SK-N-SH (cell line): ENCODE measurements around the gene ZNF474.

Source experiments
- EP300 ChIP-seq, 2 experiments: IDR thresholded peaks; 2 replicates each; pipeline versions ENCODE4 v1.4.0 to v1.6.1; 2012; ENCODE audit warnings: borderline replicate concordance in 1 of 2, low read depth in 1 of 2, low read length in 1 of 2
- EZH2phosphoT487 ChIP-seq: fragments of 200-600 bp; sonication (generic); IDR thresholded peaks from 2 replicates; pipeline ENCODE4 v1.6.1; 2017; ENCODE audit warnings: low read depth, mixed run types, mild to moderate bottlenecking, antibody characterized with exemption, moderate library complexity, borderline replicate concordance
- FOXJ3 ChIP-seq: sonication (generic); formaldehyde crosslinking; IDR thresholded peaks from 2 replicates; pipeline ENCODE4 v1.5.1; 2020; ENCODE audit warnings: mild to moderate bottlenecking, missing genetic modification reagents
- GABPA ChIP-seq: IDR thresholded peaks from 2 replicates; pipeline ENCODE4 v1.4.0; 2012; ENCODE audit warnings: low read depth, mild to moderate bottlenecking
- NFIC ChIP-seq: IDR thresholded peaks from 2 replicates; pipeline ENCODE4 v1.4.0; 2012; ENCODE audit warnings: borderline replicate concordance
- POLR2AphosphoS5 ChIP-seq: IDR thresholded peaks from 2 replicates; pipeline ENCODE4 v1.6.1; 2012; ENCODE audit warnings: low read depth, low read length
- USF1 ChIP-seq: IDR thresholded peaks from 2 replicates; pipeline ENCODE4 v1.4.0; 2012; ENCODE audit warnings: low read depth, borderline replicate concordance
- YY1 ChIP-seq: IDR thresholded peaks from 2 replicates; pipeline ENCODE4 v1.4.0; 2012; ENCODE audit warnings: low read depth, mild to moderate bottlenecking
- ZBTB33 ChIP-seq: IDR thresholded peaks from 2 replicates; pipeline ENCODE4 v1.4.0; 2012; ENCODE audit warnings: low read depth, borderline replicate concordance
- TF ChIP-seq, protein P1 (sequence below): fragments of 200-600 bp; sonication (generic); IDR thresholded peaks from 2 replicates; pipeline ENCODE4 v1.6.1; 2017; ENCODE audit warnings: antibody characterized with exemption, mild to moderate bottlenecking, moderate library complexity
- TF ChIP-seq, protein P2 (sequence below): IDR thresholded peaks from 2 replicates; pipeline ENCODE4 v1.6.1; 2012; ENCODE audit warnings: mild to moderate bottlenecking, low read depth, low read length, moderate library complexity
- TF ChIP-seq, protein P3 (sequence below): IDR thresholded peaks from 2 replicates; pipeline ENCODE4 v1.4.0; 2012; ENCODE audit warnings: low read depth
- TF ChIP-seq, protein P4 (sequence below): fragments of 150-350 bp; IDR thresholded peaks from 2 replicates; pipeline ENCODE4 v1.6.1; 2017; ENCODE audit warnings: antibody characterized with exemption, low read length, low read depth, borderline replicate concordance

- no peak for TF ChIP-seq NFIC
- TF ChIP-seq, protein P1, sequence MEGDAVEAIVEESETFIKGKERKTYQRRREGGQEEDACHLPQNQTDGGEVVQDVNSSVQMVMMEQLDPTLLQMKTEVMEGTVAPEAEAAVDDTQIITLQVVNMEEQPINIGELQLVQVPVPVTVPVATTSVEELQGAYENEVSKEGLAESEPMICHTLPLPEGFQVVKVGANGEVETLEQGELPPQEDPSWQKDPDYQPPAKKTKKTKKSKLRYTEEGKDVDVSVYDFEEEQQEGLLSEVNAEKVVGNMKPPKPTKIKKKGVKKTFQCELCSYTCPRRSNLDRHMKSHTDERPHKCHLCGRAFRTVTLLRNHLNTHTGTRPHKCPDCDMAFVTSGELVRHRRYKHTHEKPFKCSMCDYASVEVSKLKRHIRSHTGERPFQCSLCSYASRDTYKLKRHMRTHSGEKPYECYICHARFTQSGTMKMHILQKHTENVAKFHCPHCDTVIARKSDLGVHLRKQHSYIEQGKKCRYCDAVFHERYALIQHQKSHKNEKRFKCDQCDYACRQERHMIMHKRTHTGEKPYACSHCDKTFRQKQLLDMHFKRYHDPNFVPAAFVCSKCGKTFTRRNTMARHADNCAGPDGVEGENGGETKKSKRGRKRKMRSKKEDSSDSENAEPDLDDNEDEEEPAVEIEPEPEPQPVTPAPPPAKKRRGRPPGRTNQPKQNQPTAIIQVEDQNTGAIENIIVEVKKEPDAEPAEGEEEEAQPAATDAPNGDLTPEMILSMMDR: no peak
- TF ChIP-seq EZH2phosphoT487: no peak
- TF ChIP-seq FOXJ3 (CRISPR knock-in tag): no peak
- TF ChIP-seq POLR2AphosphoS5: no peak
- no peak for TF ChIP-seq GABPA
- TF ChIP-seq, protein P2, sequence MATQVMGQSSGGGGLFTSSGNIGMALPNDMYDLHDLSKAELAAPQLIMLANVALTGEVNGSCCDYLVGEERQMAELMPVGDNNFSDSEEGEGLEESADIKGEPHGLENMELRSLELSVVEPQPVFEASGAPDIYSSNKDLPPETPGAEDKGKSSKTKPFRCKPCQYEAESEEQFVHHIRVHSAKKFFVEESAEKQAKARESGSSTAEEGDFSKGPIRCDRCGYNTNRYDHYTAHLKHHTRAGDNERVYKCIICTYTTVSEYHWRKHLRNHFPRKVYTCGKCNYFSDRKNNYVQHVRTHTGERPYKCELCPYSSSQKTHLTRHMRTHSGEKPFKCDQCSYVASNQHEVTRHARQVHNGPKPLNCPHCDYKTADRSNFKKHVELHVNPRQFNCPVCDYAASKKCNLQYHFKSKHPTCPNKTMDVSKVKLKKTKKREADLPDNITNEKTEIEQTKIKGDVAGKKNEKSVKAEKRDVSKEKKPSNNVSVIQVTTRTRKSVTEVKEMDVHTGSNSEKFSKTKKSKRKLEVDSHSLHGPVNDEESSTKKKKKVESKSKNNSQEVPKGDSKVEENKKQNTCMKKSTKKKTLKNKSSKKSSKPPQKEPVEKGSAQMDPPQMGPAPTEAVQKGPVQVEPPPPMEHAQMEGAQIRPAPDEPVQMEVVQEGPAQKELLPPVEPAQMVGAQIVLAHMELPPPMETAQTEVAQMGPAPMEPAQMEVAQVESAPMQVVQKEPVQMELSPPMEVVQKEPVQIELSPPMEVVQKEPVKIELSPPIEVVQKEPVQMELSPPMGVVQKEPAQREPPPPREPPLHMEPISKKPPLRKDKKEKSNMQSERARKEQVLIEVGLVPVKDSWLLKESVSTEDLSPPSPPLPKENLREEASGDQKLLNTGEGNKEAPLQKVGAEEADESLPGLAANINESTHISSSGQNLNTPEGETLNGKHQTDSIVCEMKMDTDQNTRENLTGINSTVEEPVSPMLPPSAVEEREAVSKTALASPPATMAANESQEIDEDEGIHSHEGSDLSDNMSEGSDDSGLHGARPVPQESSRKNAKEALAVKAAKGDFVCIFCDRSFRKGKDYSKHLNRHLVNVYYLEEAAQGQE: no peak
- no peak for TF ChIP-seq YY1
- TF ChIP-seq EP300 (IDR thresholded peaks at IDR 0.05; ENCODE audit: borderline replicate concordance in 1 of 2, low read depth in 1 of 2, low read length in 1 of 2): no peak
- TF ChIP-seq, protein P3, sequence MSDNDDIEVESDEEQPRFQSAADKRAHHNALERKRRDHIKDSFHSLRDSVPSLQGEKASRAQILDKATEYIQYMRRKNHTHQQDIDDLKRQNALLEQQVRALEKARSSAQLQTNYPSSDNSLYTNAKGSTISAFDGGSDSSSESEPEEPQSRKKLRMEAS: no peak
- no peak for TF ChIP-seq ZBTB33
- TF ChIP-seq USF1: no peak
- TF ChIP-seq, protein P4, sequence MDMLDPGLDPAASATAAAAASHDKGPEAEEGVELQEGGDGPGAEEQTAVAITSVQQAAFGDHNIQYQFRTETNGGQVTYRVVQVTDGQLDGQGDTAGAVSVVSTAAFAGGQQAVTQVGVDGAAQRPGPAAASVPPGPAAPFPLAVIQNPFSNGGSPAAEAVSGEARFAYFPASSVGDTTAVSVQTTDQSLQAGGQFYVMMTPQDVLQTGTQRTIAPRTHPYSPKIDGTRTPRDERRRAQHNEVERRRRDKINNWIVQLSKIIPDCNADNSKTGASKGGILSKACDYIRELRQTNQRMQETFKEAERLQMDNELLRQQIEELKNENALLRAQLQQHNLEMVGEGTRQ: no peak
Measured at GRCh38 chr5:122183788-122184170, 54.4 kb downstream of the ZNF474 start.
